Mesothelial cell of epicardium (in vitro differentiated cells): ENCODE data around the gene ADPRHL1. TPM values are rescaled to one million over a fixed set of nuclear protein-coding genes. Genes with fewer than 3 reads are reported as not detected.

Experiments
- DNase-seq, 2 experiments: peaks; one replicate each; pipeline ENCODE4 v3.0.0; 2021; ENCODE audit warnings: low spot score in 2 of 2; ENCODE audit not compliant: unreplicated experiment in 2 of 2
- H3K27ac Mint-ChIP-seq: 2 replicates; pipeline ENCODE4 v1.8.0; 2021; ENCODE audit warnings: mixed read lengths
- H3K27me3 Mint-ChIP-seq: 2 replicates; pipeline ENCODE4 v1.8.0; 2021; ENCODE audit warnings: low read depth, mixed read lengths
- H3K36me3 Mint-ChIP-seq: 2 replicates; pipeline ENCODE4 v1.8.0; 2021; ENCODE audit warnings: mixed read lengths
- H3K4me1 Mint-ChIP-seq: 2 replicates; pipeline ENCODE4 v1.8.0; 2021; ENCODE audit warnings: mixed read lengths
- H3K4me3 Mint-ChIP-seq: 2 replicates; pipeline ENCODE4 v1.8.0; 2021; ENCODE audit warnings: mild to moderate bottlenecking, moderate library complexity, mixed read lengths
- H3K9me3 Mint-ChIP-seq: 2 replicates; pipeline ENCODE4 v1.8.0; 2021; ENCODE audit warnings: mixed read lengths
- CTCF ChIP-seq: fragments of 200-600 bp; sonication (generic); IDR thresholded peaks from one replicate; pipeline ENCODE4 v1.5.0; 2021; ENCODE audit warnings: antibody characterized with exemption; ENCODE audit not compliant: unreplicated experiment
- total RNA-seq: library from RNA; stranded (reverse); gene quantifications from 3 replicates; pipeline ENCODE4 v1.2.1, GENCODE V29; 2021

The ADPRHL1 gene
- total RNA-seq, 1 donor from 2014 or later = 4.2 TPM

GRCh38 chr13:113476811-113477210 is 23.5 kb upstream of the ADPRHL1 start:
- Mint-ChIP-seq H3K4me1 (no peaks in the 10 kb centered on the region), H3K9me3 (peaks cover 17% of the 10 kb centered on the region), H3K27me3 (no peaks in the 10 kb centered on the region), H3K36me3 (peaks cover 56% of the 10 kb centered on the region), H3K4me3 (no peak overlapping the region), H3K27ac (no peak overlapping the region)
- no peak for TF ChIP-seq CTCF
- DNase-seq = no peak

- Mint-ChIP-seq H3K9me3 (peaks cover 17% of the 10 kb centered on the region), H3K4me1 (no peaks in the 10 kb centered on the region), H3K27ac (no peak overlapping the region), H3K4me3 (no peak overlapping the region), H3K27me3 (no peaks in the 10 kb centered on the region), H3K36me3 (peaks cover 63% of the 10 kb centered on the region)
- TF ChIP-seq CTCF = no peak
- no peak for DNase-seq
These were observed 22.6 kb upstream of the ADPRHL1 start for GRCh38 chr13:113475911-113476310.

- DNase-seq = no peak
- Mint-ChIP-seq H3K4me3 (no peak overlapping the region), H3K9me3 (peaks cover 17% of the 10 kb centered on the region), H3K4me1 (no peaks in the 10 kb centered on the region), H3K36me3 (peaks cover 63% of the 10 kb centered on the region), H3K27me3 (no peaks in the 10 kb centered on the region), H3K27ac (no peak overlapping the region)
- no peak for TF ChIP-seq CTCF
These were observed 22.0 kb upstream of the ADPRHL1 start for GRCh38 chr13:113475280-113475679.

GRCh38 chr13:113474179-113474578 is 20.9 kb upstream of the ADPRHL1 start:
- peaks cover 60% of the 10 kb centered on the region for H3K36me3 Mint-ChIP-seq
- peaks cover 17% of the 10 kb centered on the region for H3K9me3 Mint-ChIP-seq
- H3K27ac Mint-ChIP-seq = no peak overlapping the region
- no peak for DNase-seq
- no peak for TF ChIP-seq CTCF
- H3K4me3 Mint-ChIP-seq = no peak overlapping the region
- no peaks in the 10 kb centered on the region for H3K27me3 Mint-ChIP-seq
- H3K4me1 Mint-ChIP-seq = no peaks in the 10 kb centered on the region

GRCh38 chr13:113472355-113473025 is 19.2 kb upstream of the ADPRHL1 start:
- Mint-ChIP-seq H3K27ac (no peak overlapping the region), H3K9me3 (peaks cover 9% of the 10 kb centered on the region), H3K27me3 (no peaks in the 10 kb centered on the region), H3K4me1 (peaks cover 8% of the 10 kb centered on the region), H3K36me3 (peaks cover 48% of the 10 kb centered on the region), H3K4me3 (no peak overlapping the region)
- no peak for DNase-seq
- no peak for TF ChIP-seq CTCF
